Progenitor cell of endocrine pancreas (in vitro differentiated cells): ENCODE data around the gene ABLIM1. TPM values are rescaled to one million over a fixed set of nuclear protein-coding genes. Genes with fewer than 3 reads are reported as not detected.

Experiments used
- DNase-seq: peaks from one replicate; pipeline ENCODE4 v3.0.0; 2021; ENCODE audit warnings: low spot score; ENCODE audit not compliant: unreplicated experiment
- H3K27ac Mint-ChIP-seq: 2 replicates; pipeline ENCODE4 v1.8.0; 2021; ENCODE audit warnings: mild to moderate bottlenecking, moderate library complexity, mixed read lengths
- H3K27me3 Mint-ChIP-seq: 2 replicates; pipeline ENCODE4 v1.8.0; 2021; ENCODE audit warnings: mixed read lengths
- H3K36me3 Mint-ChIP-seq: 2 replicates; pipeline ENCODE4 v1.8.0; 2022; ENCODE audit warnings: mixed read lengths; ENCODE audit not compliant: insufficient read depth
- H3K4me1 Mint-ChIP-seq: 2 replicates; pipeline ENCODE4 v1.8.0; 2021; ENCODE audit warnings: low read depth, mixed read lengths
- H3K4me3 Mint-ChIP-seq: 2 replicates; pipeline ENCODE4 v1.8.0; 2021; ENCODE audit warnings: low read depth, mild to moderate bottlenecking, moderate library complexity, mixed read lengths
- H3K9me3 Mint-ChIP-seq: 2 replicates; pipeline ENCODE4 v1.8.0; 2021; ENCODE audit warnings: low read depth, mixed read lengths
- total RNA-seq: library from RNA; stranded (reverse); gene quantifications from 2 replicates; pipeline ENCODE4 v1.2.1, GENCODE V29; 2021
- TF ChIP-seq, protein P1 (sequence below): fragments of 200-600 bp; sonication (generic); IDR thresholded peaks from one replicate; pipeline ENCODE4 v1.5.0; 2021; ENCODE audit warnings: antibody characterized with exemption, mild to moderate bottlenecking; ENCODE audit not compliant: unreplicated experiment

ABLIM1 gene
- total RNA-seq, 1 donor from 2014 or later = 59.1 TPM

DNA sequence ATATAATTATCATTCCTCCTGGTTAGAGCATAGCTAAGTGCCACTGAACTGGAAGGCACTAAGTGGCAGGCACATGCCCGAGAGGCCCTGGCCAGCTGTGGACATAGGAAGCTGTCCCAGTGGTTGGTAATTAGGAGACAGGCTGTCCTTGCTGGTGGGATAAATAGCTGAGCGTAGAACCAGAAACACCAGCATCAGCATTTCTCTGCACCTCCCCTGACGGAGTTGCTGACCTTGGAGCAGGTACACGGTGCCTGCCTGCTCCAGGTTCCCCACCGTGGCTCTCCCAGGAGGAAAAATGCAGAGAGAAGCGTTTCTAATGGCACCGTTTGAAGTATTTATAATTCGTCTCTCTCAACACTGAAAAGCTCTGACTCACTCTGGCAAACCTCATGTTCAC is 5.6 kb upstream of the ABLIM1 start:
- Mint-ChIP-seq H3K4me1 (peaks cover 9% of the 10 kb centered on the region), H3K27ac (no peak overlapping the region), H3K9me3 (peaks cover 6% of the 10 kb centered on the region), H3K27me3 (peaks cover 61% of the 10 kb centered on the region), H3K36me3 (no peaks in the 10 kb centered on the region), H3K4me3 (no peak overlapping the region)
- DNase-seq = no peak
- TF ChIP-seq, protein P1, sequence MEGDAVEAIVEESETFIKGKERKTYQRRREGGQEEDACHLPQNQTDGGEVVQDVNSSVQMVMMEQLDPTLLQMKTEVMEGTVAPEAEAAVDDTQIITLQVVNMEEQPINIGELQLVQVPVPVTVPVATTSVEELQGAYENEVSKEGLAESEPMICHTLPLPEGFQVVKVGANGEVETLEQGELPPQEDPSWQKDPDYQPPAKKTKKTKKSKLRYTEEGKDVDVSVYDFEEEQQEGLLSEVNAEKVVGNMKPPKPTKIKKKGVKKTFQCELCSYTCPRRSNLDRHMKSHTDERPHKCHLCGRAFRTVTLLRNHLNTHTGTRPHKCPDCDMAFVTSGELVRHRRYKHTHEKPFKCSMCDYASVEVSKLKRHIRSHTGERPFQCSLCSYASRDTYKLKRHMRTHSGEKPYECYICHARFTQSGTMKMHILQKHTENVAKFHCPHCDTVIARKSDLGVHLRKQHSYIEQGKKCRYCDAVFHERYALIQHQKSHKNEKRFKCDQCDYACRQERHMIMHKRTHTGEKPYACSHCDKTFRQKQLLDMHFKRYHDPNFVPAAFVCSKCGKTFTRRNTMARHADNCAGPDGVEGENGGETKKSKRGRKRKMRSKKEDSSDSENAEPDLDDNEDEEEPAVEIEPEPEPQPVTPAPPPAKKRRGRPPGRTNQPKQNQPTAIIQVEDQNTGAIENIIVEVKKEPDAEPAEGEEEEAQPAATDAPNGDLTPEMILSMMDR = no peak

DNA sequence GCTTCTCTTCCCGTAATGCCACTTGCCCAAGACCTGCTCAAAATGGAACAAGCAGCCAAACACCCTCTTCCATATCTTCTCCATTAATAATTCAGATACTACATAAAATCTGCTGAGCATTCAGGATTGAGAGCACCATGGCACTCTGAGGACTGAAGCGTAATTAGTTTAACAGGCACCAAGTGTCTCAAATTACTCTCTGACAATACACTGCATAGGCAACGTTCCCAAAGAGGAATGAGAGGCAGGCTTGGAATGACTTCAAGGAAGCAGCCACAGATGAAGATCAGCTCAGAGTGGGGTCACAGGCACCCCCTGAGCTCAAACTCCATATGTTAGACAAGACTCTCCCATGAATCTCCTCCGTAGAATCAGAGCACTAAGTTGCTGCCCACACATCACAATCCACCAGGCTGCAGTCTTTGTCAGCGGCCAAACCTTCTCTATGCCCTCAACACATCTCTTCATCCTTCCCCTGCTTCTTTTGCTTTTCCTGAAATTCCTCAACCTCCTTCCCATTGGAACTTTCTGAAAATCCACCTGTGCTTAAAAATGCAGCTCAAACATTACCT is 4.7 kb upstream of the ABLIM1 start:
- Mint-ChIP-seq H3K36me3 (no peaks in the 10 kb centered on the region), H3K4me3 (no peak overlapping the region), H3K27ac (no peak overlapping the region), H3K27me3 (peaks cover 58% of the 10 kb centered on the region), H3K4me1 (peaks cover 9% of the 10 kb centered on the region), H3K9me3 (peaks cover 5% of the 10 kb centered on the region)
- TF ChIP-seq, protein P1 = no peak
- no peak for DNase-seq

DNA sequence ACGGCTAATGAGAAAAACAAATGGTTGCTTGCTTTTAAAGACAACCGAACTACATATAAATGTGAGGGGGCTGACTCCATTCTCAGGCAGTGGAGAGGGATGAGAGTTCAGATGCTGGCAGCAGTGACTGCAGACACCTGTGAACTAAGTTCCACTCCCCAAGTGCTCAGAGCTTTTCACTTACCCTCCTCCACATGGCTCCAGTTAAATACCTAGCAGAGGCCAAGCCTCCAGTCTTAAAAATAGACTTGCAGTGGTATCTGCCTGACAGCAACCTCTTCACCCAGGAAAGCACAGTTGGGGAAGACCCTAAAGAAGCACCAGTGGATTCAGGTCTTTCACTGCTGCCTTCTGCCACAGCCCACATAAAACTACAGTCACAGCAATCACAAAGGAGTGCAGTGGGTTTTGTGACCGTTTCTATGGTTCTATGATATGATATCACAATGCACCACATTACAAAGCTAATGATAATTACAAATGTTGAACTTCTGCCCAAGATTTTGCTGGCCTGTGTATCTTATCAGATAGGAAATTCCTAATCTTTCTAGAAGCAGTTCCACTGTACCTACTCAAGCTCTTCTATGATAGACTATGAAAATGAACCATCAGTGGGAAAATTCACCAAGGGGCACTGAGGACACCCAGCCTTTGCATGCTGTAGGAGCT is 3.3 kb upstream of the ABLIM1 start:
- Mint-ChIP-seq H3K4me1 (peaks cover 9% of the 10 kb centered on the region), H3K9me3 (no peaks in the 10 kb centered on the region), H3K27ac (no peak overlapping the region), H3K4me3 (no peak overlapping the region), H3K36me3 (no peaks in the 10 kb centered on the region), H3K27me3 (peaks cover 68% of the 10 kb centered on the region)
- TF ChIP-seq, protein P1 = no peak
- no peak for DNase-seq

DNA sequence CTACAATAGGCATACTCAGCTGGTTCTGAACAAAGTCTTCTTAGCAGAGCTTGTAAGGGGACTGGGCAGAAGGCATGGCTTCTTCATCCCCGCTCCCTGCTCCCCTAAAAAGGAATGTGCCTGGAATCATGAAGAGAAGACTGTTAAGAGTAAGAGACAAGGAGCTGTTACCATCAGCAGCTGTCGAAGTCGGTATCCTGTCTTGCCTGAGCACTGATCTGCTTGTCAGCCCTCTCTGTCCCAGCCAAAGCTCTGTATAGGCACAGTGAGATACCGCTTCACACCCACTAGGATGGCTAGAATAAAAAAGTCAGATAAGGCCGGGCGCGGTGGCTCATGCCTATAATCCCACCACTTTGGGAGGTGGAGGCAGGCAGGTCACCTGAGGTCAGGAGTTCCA is 2.4 kb downstream of the ABLIM1 start:
- Mint-ChIP-seq H3K36me3 (no peaks in the 10 kb centered on the region), H3K27me3 (peaks cover 62% of the 10 kb centered on the region), H3K9me3 (no peaks in the 10 kb centered on the region), H3K4me3 (no peak overlapping the region), H3K27ac (no peak overlapping the region), H3K4me1 (peaks cover 11% of the 10 kb centered on the region)
- no peak for DNase-seq
- TF ChIP-seq, protein P1 = no peak

DNA sequence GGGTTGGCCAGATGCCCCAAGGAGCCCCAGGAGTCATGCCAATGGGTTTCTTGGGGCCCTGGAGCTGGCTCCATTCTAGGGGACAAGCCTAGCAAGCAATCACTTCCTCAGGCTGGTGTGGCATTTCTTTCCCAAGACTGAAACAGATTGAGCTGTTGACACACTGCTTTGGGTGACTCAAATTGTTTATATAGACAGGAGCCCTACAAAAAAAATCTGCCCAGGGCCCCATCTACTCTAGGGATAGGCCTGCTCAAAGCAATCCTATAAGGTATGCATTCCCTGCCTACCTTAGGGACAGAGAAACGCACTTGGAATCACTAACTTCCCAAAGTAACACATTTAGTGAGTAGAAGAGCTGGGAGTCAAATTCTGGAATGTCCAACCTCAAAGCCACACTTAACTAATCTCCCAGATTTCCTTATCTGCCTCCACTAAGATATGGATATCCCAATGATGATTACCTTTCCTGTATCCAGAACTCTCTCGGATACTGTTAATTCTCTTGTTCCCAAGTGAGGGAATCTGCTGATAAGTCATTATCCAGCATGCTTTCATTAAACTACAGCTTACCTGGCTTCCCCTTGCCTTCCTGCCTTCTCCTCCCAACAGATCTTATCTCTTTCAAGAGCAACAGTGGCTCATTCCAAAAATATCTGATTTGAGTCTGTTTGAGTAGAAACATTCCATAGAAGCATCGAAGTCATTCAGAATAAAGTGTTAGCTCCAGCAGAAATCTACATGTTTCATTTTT is 3.1 kb downstream of the ABLIM1 start:
- Mint-ChIP-seq H3K36me3 (no peaks in the 10 kb centered on the region), H3K9me3 (no peaks in the 10 kb centered on the region), H3K4me1 (peaks cover 16% of the 10 kb centered on the region), H3K4me3 (no peak overlapping the region), H3K27ac (no peak overlapping the region), H3K27me3 (peaks cover 59% of the 10 kb centered on the region)
- no peak for DNase-seq
- TF ChIP-seq, protein P1 = no peak
